GM12878 (cell line): ENCODE data around the gene IGSF23. TPM values are rescaled to one million over a fixed set of nuclear protein-coding genes. Genes with fewer than 3 reads are reported as not detected.

ENCODE experiments used
- ATAC-seq: fragments of 200-7000 bp; cut with Tn5 transposase; 3 replicates; pipeline ENCODE4 v1.9.1; 2020; ENCODE audit warnings: mild to moderate bottlenecking, moderate library complexity
- BruUV-seq: library from RNA; stranded (reverse); fragments of 400-500 nt; replicated peaks from 2 replicates; lab custom pipeline; 2021; lab: Mats Ljungman, UMichigan
- CTCF ChIA-PET: fragments of 300-600 bp; sonication (Branson Sonifier 250); formaldehyde crosslinking; extraction: SDS; loops from one replicate; lab custom pipeline; 2021; ENCODE audit warnings: inconsistent platforms; lab: Yijun Ruan, JAX
- POLR2A ChIA-PET: fragments of 350-600 bp; formaldehyde crosslinking; extraction: SDS; loops from one replicate; lab custom pipeline; 2021; ENCODE audit warnings: inconsistent platforms; lab: Charles Lee
- RAD21 ChIA-PET: fragments of 300-600 bp; sonication (Branson Sonifier 250); formaldehyde crosslinking; loops from one replicate; lab custom pipeline; 2023; ENCODE audit warnings: antibody characterized with exemption; ENCODE audit not compliant: unreplicated experiment; lab: Charles Lee
- SMC1A ChIA-PET: fragments of 300-600 bp; sonication (Branson Sonifier 250); formaldehyde crosslinking; loops from one replicate; lab custom pipeline; 2023; ENCODE audit not compliant: unreplicated experiment, uncharacterized antibody; lab: Charles Lee
- DNase-seq: peaks from one replicate; pipeline ENCODE4 v3.0.0-alpha.2; 2011; ENCODE audit warnings: low read depth, low spot score
- FAIRE-seq: peaks from 3 replicates; lab custom pipeline; 2011; peaks lifted over from hg19 to GRCh38; lab: Jason Lieb, UNC
- H2AFZ ChIP-seq: 2 replicates; pipeline ENCODE4 v1.6.0; 2011; ENCODE audit warnings: low read depth, low read length, control low read depth; ENCODE audit not compliant: control insufficient read depth
- H3K27ac ChIP-seq: 2 replicates; pipeline ENCODE4 v1.5.1; 2011; ENCODE audit warnings: control low read depth; ENCODE audit not compliant: control insufficient read depth, insufficient read depth
- H3K27me3 ChIP-seq, 2 experiments: replicated peaks in 1 of 2; 2 replicates each; pipeline versions ENCODE4 v1.6.0 to v1.6.1; 2011; ENCODE audit warnings: low read length in 1 of 2; ENCODE audit not compliant: control insufficient read depth in 2 of 2, insufficient read depth in 2 of 2
- H3K36me3 ChIP-seq, 2 experiments: 2 replicates each; pipeline ENCODE4 v1.5.1; 2011; ENCODE audit warnings: low read length in 1 of 2; ENCODE audit not compliant: control insufficient read depth in 2 of 2, insufficient read depth in 2 of 2
- H3K4me1 ChIP-seq: 2 replicates; pipeline ENCODE4 v1.6.1; 2011; ENCODE audit warnings: mild to moderate bottlenecking, low read length, moderate library complexity, mixed read lengths; ENCODE audit not compliant: control insufficient read depth, insufficient read depth
- H3K4me2 ChIP-seq: 2 replicates; pipeline ENCODE4 v1.6.0; 2011; ENCODE audit warnings: control low read depth; ENCODE audit not compliant: control insufficient read depth, insufficient read depth
- H3K4me3 ChIP-seq: fragments of 200-600 bp; sonication (generic); 2 replicates; pipeline ENCODE4 v1.5.1; 2016
- H3K79me2 ChIP-seq: 2 replicates; pipeline ENCODE4 v1.6.0; 2011; ENCODE audit warnings: low read length; ENCODE audit not compliant: control insufficient read depth, insufficient read depth
- H3K9ac ChIP-seq: 2 replicates; pipeline ENCODE4 v1.8.0; 2011; ENCODE audit warnings: low read length, control low read depth, mixed read lengths; ENCODE audit not compliant: control insufficient read depth, insufficient read depth
- H3K9me3 ChIP-seq: replicated peaks from 3 replicates; pipeline ENCODE4 v1.5.1; 2011; ENCODE audit warnings: mild to moderate bottlenecking, low read length; ENCODE audit not compliant: control insufficient read depth, insufficient read depth
- H4K20me1 ChIP-seq: 2 replicates; pipeline ENCODE4 v1.6.0; 2011; ENCODE audit not compliant: control insufficient read depth, insufficient read depth
- ATF2 ChIP-seq: IDR thresholded peaks from 2 replicates; pipeline ENCODE4 v1.6.1; 2012; ENCODE audit warnings: low read length, inconsistent platforms
- ESRRA ChIP-seq: IDR thresholded peaks from 2 replicates; pipeline ENCODE4 v1.6.1; 2012; ENCODE audit warnings: mild to moderate bottlenecking, low read length, improper control_type of control experiment
- ETV6 ChIP-seq, 2 experiments: fragments of 450-650 bp in 1 of 2; IDR thresholded peaks in 1 of 2; conservative IDR thresholded peaks in 1 of 2; 2 replicates each; pipeline ENCODE4 v1.6.1; 2014; ENCODE audit warnings: antibody characterized with exemption in 1 of 2, borderline replicate concordance in 1 of 2, low read depth in 1 of 2, mild to moderate bottlenecking in 1 of 2, moderate library complexity in 1 of 2
- EZH2 ChIP-seq: IDR thresholded peaks from 2 replicates; pipeline ENCODE4 v1.6.1; 2012; ENCODE audit warnings: low read depth, mild to moderate bottlenecking, control low read depth, inconsistent platforms, low read length, borderline replicate concordance; ENCODE audit not compliant: control insufficient read depth
- HDAC6 ChIP-seq: fragments of 200-600 bp; sonication (generic); IDR thresholded peaks from one replicate; pipeline ENCODE4 v1.8.0; 2017; ENCODE audit warnings: antibody characterized with exemption; ENCODE audit not compliant: unreplicated experiment
- IKZF1 ChIP-seq: fragments of 450-650 bp; conservative IDR thresholded peaks from 2 replicates; pipeline ENCODE4 v1.6.1; 2017; ENCODE audit warnings: antibody characterized with exemption, mild to moderate bottlenecking
- MAX ChIP-seq: IDR thresholded peaks from 2 replicates; pipeline ENCODE4 v1.6.1; 2012; ENCODE audit warnings: low read depth, low read length, improper control_type of control experiment
- NR2C2 ChIP-seq: IDR thresholded peaks from 2 replicates; pipeline ENCODE4 v1.6.1; 2011; ENCODE audit warnings: borderline replicate concordance, low read depth; ENCODE audit not compliant: control insufficient read depth, insufficient read length
- RB1 ChIP-seq: fragments of 450-650 bp; formaldehyde crosslinking; IDR thresholded peaks from 2 replicates; pipeline ENCODE4 v1.6.1; 2017; ENCODE audit warnings: mild to moderate bottlenecking, borderline replicate concordance
- SP1 ChIP-seq: IDR thresholded peaks from one replicate; pipeline ENCODE4 v1.6.1; 2011; ENCODE audit warnings: low read depth, low read length
- SUPT20H ChIP-seq: IDR thresholded peaks from 2 replicates; pipeline ENCODE4 v1.6.1; 2011; ENCODE audit warnings: low read depth, mild to moderate bottlenecking, low read length, moderate library complexity, borderline replicate concordance; ENCODE audit not compliant: control insufficient read depth
- TCF3 ChIP-seq: IDR thresholded peaks from 2 replicates; pipeline ENCODE4 v1.6.1; 2012; ENCODE audit warnings: low read depth, mild to moderate bottlenecking, low read length, borderline replicate concordance; ENCODE audit not compliant: insufficient read depth
- TCF7 ChIP-seq: IDR thresholded peaks from 2 replicates; pipeline ENCODE4 v1.6.1; 2014; ENCODE audit warnings: antibody characterized with exemption, borderline replicate concordance
- WGBS: methylation state at CpG from one replicate; pipeline ENCODE4 v1.1.6; 2016; ENCODE audit warnings: low lambda C conversion rate; ENCODE audit not compliant: insufficient replicate concordance, insufficient coverage; ENCODE audit errors: missing lambda C conversion rate; 5-methylcytosine and 5-hydroxymethylcytosine counted together
- in situ Hi-C: fragments of 300-500 bp; cut with MboI; formaldehyde crosslinking; loops from 9 replicates; pipeline ENCODE4 v1.14.3; 2018; ENCODE audit warnings: mixed read lengths
- intact Hi-C: fragments of 100-400 bp; cut with micrococcal nuclease; formaldehyde crosslinking; loops from one replicate; pipeline ENCODE4 v1.14.2; 2022; ENCODE audit not compliant: unreplicated experiment
- polyA plus RNA-seq, 11 experiments: library from polyadenylated mRNA; depleted of rRNA in 4 of 11; unstranded in 6 of 11; stranded (reverse) in 5 of 11; fragments of >200 nt; fragmentation: Nextera tagmentation in 4 of 11; fragmentation: Illumina TruSeq in 1 of 11; extraction: Ambion mirVana in 4 of 11; extraction: Trizol in 1 of 11; gene quantifications; 1 replicate in 1 of 11; 2 replicates in 10 of 11; pipeline versions ENCODE4 v1.2.1 to v1.2.3, GENCODE V29; 2011 to 2016; ENCODE audit warnings: inconsistent platforms in 2 of 11, missing spikeins in 2 of 11, low read depth in 1 of 11
- total RNA-seq, 4 experiments: library from RNA; depleted of rRNA in 3 of 4; stranded (reverse); fragments of >200 nt in 3 of 4; fragmentation: Illumina TruSeq in 1 of 4; extraction: Trizol in 1 of 4; gene quantifications; 2 replicates each; pipeline versions ENCODE4 v1.2.1 to v1.2.3, GENCODE V29; 2013 to 2021
- TF ChIP-seq, protein P1 (sequence below): IDR thresholded peaks from 2 replicates; pipeline ENCODE4 v1.6.1; 2011; ENCODE audit warnings: low read depth, low read length, improper control_type of control experiment, borderline replicate concordance

IGSF23 gene
- total and polyA plus RNA-seq, 10 of the 15 experiments (the other 5 are each of a cell fraction or from before 2014, with no cell fraction given), result not detected

GRCh38 chr19:44602081-44602480 is 11.3 kb upstream of the IGSF23 start:
- Histone ChIP-seq H4K20me1 (no peaks in the 10 kb centered on the region), H3K27ac (no peak overlapping the region), H3K27me3 (no peaks in the 10 kb centered on the region), H2AFZ (no peak overlapping the region), H3K9me3 (no peaks in the 10 kb centered on the region), H3K79me2 (no peaks in the 10 kb centered on the region), H3K9ac (no peak overlapping the region), H3K4me2 (no peak overlapping the region), H3K4me1 (no peaks in the 10 kb centered on the region), H3K36me3 (no peaks in the 10 kb centered on the region), H3K4me3 (no peak overlapping the region)
- no peak for FAIRE-seq
- intact Hi-C loops (no loop called here), in situ Hi-C loops (no loop called here)
- no peak for TF ChIP-seq TCF7
- TF ChIP-seq RB1, result no peak
- TF ChIP-seq ETV6 (conservative IDR thresholded peaks at IDR 0.05 in 1 of 2, IDR thresholded peaks at IDR 0.05 in 1 of 2; ENCODE audit: borderline replicate concordance in 1 of 2, low read depth in 1 of 2), result no peak
- no peak for TF ChIP-seq EZH2
- no peak for TF ChIP-seq IKZF1
- TF ChIP-seq MAX, result no peak
- TF ChIP-seq ATF2, result no peak
- TF ChIP-seq TCF3, result no peak
- TF ChIP-seq SP1, result no peak
- TF ChIP-seq SUPT20H, result no peak
- TF ChIP-seq, protein P1, sequence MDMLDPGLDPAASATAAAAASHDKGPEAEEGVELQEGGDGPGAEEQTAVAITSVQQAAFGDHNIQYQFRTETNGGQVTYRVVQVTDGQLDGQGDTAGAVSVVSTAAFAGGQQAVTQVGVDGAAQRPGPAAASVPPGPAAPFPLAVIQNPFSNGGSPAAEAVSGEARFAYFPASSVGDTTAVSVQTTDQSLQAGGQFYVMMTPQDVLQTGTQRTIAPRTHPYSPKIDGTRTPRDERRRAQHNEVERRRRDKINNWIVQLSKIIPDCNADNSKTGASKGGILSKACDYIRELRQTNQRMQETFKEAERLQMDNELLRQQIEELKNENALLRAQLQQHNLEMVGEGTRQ, result no peak
- TF ChIP-seq HDAC6, result no peak
- TF ChIP-seq NR2C2, result no peak
- no peak for TF ChIP-seq ESRRA
- 72% methylated on average over 6 of the region's 6 CpGs for WGBS
- ChIA-PET CTCF (interaction anchor here (2.0 kb wide), 1 partner anchor 31 kb away, joined by 6 read pairs; no protein-coding TSS in a partner anchor), RAD21 (no interaction called here), POLR2A (no interaction called here), SMC1A (no interaction called here)
- BruUV-seq, result no TSS peak
- no peak for ATAC-seq
- DNase-seq, result no peak
